ENCODE data around the gene PLEKHM2.

DNA sequence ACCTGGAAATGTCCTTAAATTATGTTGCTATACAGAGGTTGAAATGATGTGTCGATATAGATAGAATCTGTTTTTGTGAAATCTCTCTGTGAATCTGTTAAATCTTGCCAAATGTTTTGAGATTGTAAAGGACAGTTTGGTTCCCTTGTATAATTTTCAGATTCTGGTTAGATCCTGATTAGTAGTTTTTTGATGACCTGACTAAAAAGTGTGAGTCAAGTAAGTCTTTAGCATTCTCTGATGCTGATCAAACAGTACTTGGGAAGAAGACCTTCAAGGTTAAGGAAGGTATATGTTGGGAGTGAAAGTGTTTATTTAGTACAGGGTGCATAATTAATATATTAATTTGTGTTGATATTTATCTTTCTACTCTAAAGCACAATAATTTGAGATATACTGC is 34.2 kb upstream of the PLEKHM2 start:
- TF ChIP-seq, protein P1, sequence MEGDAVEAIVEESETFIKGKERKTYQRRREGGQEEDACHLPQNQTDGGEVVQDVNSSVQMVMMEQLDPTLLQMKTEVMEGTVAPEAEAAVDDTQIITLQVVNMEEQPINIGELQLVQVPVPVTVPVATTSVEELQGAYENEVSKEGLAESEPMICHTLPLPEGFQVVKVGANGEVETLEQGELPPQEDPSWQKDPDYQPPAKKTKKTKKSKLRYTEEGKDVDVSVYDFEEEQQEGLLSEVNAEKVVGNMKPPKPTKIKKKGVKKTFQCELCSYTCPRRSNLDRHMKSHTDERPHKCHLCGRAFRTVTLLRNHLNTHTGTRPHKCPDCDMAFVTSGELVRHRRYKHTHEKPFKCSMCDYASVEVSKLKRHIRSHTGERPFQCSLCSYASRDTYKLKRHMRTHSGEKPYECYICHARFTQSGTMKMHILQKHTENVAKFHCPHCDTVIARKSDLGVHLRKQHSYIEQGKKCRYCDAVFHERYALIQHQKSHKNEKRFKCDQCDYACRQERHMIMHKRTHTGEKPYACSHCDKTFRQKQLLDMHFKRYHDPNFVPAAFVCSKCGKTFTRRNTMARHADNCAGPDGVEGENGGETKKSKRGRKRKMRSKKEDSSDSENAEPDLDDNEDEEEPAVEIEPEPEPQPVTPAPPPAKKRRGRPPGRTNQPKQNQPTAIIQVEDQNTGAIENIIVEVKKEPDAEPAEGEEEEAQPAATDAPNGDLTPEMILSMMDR (IDR thresholded peaks at IDR 0.05) = no peak
- TF ChIP-seq ZNF425 (CRISPR knock-in tag; conservative IDR thresholded peaks at IDR 0.05) (no peak), ETV6 (CRISPR knock-in tag; IDR thresholded peaks at IDR 0.05) (no peak), NR2C2 (CRISPR knock-in tag; IDR thresholded peaks at IDR 0.05) (no peak), CBFB (CRISPR knock-in tag; IDR thresholded peaks at IDR 0.05; ENCODE audit: low read depth) (no peak), MAX (CRISPR knock-in tag; IDR thresholded peaks at IDR 0.05) (no peak), JUN (CRISPR knock-in tag; IDR thresholded peaks at IDR 0.05) (no peak), SP1 (CRISPR knock-in tag; conservative IDR thresholded peaks at IDR 0.05) (no peak), E2F4 (CRISPR knock-in tag; IDR thresholded peaks at IDR 0.05; ENCODE audit: borderline replicate concordance, low read depth) (no peak), FOXJ3 (CRISPR knock-in tag; IDR thresholded peaks at IDR 0.05; ENCODE audit: borderline replicate concordance) (no peak), KAT7 (CRISPR knock-in tag; IDR thresholded peaks at IDR 0.05; ENCODE audit: borderline replicate concordance) (no peak), GABPB1 (CRISPR knock-in tag; IDR thresholded peaks at IDR 0.05) (no peak)

Measured in WTC11 (cell line).